HG02642 (cell line): ENCODE measurements around the gene SAP30L.

ENCODE experiments used
- ATAC-seq: cut with Tn5 transposase; IDR thresholded peaks from one replicate; pipeline ENCODE4 v1.9.1; 2021; ENCODE audit warnings: mild to moderate bottlenecking; ENCODE audit not compliant: unreplicated experiment, poor library complexity

The SAP30L gene

GRCh38 chr5:154503698-154504039 lies 57.9 kb downstream of the SAP30L start:
- ATAC-seq = no peak

- ATAC-seq = no peak
Observed at GRCh38 chr5:154505567-154505966, 59.8 kb downstream of the SAP30L start.

DNA sequence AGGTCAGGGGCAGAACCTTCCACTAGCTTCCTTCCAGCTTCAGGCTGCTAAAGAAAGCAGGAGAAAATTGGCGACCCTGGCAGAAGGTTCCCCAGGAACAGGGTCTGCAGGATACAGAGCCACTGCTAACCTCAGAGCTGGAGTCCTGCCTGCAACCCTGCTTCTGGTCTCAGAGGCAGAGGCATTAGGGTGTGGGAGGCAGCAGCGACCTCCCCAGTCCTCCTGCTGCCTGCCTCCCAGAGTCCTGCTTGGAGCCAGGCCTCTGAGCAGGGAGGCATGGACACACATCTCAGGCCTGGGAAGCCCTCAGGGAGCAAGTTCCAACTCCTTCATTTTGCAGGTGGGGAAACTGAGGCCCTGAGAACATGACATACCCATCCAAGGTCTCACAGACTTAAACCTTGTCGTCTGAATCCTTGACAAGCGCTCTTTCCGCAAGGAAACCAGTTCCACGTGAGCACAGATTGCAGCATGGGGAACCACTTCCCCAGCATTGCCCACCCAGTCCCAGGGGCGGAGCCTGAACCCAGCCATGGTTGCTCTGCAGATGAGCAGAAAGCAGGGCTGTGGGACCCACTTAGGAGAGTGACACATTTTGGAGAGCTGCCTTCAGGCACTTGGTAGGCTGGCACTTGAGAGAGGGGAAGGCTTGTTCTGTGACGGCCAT lies 60.4 kb downstream of the SAP30L start:
- ATAC-seq = no peak

DNA sequence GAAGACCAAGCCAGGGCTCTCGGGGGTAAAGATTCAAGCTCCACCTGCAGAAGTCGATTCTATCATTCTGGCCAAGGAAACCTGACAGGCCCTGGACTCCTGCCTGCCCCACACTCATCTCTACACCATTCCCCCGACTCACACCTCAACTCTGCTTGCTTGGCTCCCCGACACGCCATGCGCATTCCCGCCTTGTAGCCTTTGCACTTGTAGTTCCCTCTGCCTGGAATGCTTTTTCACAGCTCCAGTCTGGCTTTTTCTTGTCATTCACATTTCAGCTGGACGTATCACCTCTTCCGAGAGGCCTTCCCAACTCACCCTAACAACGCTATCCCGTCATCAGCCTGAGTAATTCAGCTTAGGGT lies 60.9 kb downstream of the SAP30L start:
- ATAC-seq = no peak

GRCh38 chr5:154508114-154508513 lies 62.3 kb downstream of the SAP30L start:
- no peak for ATAC-seq

- no peak for ATAC-seq
Observed at GRCh38 chr5:154509784-154510555, 64.2 kb downstream of the SAP30L start.
